A673 (cell line): ENCODE measurements around the gene CLMP. TPM values are rescaled to one million over a fixed set of nuclear protein-coding genes. Genes with fewer than 3 reads are reported as not detected.

Experiments
- BruUV-seq: library from RNA; stranded (reverse); fragments of 400-500 nt; replicated peaks from 2 replicates; lab custom pipeline; 2021; lab: Mats Ljungman, UMichigan
- CTCF ChIA-PET: fragments of 300-600 bp; sonication (Branson Sonifier 250); formaldehyde crosslinking; loops from one replicate; lab custom pipeline; 2022; ENCODE audit warnings: antibody characterized with exemption; lab: Charles Lee
- POLR2A ChIA-PET: fragments of 300-600 bp; sonication (Branson Sonifier 250); formaldehyde crosslinking; loops from one replicate; lab custom pipeline; 2022; ENCODE audit warnings: antibody characterized with exemption; ENCODE audit not compliant: low non-redundant PET; lab: Charles Lee
- DNase-seq: peaks from one replicate; pipeline ENCODE4 v3.0.0-alpha.2; 2015; ENCODE audit warnings: low spot score
- H3K27ac ChIP-seq: fragments of 200-600 bp; sonication (generic); 2 replicates; pipeline ENCODE4 v1.5.1; 2016; ENCODE audit warnings: mixed run types, low read depth, mild to moderate bottlenecking, mixed read lengths, antibody characterized with exemption, low read length; ENCODE audit not compliant: poor library complexity, severe bottlenecking
- H3K27me3 ChIP-seq: fragments of 200-600 bp; sonication (generic); replicated peaks from 2 replicates; pipeline ENCODE4 v1.6.1; 2017; ENCODE audit warnings: mixed run types, low read depth, mild to moderate bottlenecking, mixed read lengths, antibody characterized with exemption, low read length; ENCODE audit not compliant: insufficient read depth, poor library complexity
- H3K36me3 ChIP-seq: fragments of 200-600 bp; sonication (generic); 2 replicates; pipeline ENCODE4 v1.6.1; 2016; ENCODE audit warnings: mixed run types, mild to moderate bottlenecking, mixed read lengths, antibody characterized with exemption, low read length; ENCODE audit not compliant: insufficient read depth, poor library complexity, severe bottlenecking
- H3K4me1 ChIP-seq: fragments of 200-600 bp; sonication (generic); 2 replicates; pipeline ENCODE4 v1.6.1; 2017; ENCODE audit warnings: mixed run types, mild to moderate bottlenecking, mixed read lengths, antibody characterized with exemption, low read length; ENCODE audit not compliant: insufficient read depth, poor library complexity, severe bottlenecking
- H3K4me3 ChIP-seq: fragments of 200-600 bp; sonication (generic); 2 replicates; pipeline ENCODE4 v1.5.1; 2016; ENCODE audit warnings: low read depth, mixed run types, mild to moderate bottlenecking, mixed read lengths, low read length; ENCODE audit not compliant: poor library complexity, severe bottlenecking
- H3K9me3 ChIP-seq: fragments of 200-600 bp; sonication (generic); 2 replicates; pipeline ENCODE4 v1.6.1; 2016; ENCODE audit warnings: mixed run types, low read depth, mild to moderate bottlenecking, mixed read lengths, antibody characterized with exemption, low read length; ENCODE audit not compliant: poor library complexity, severe bottlenecking
- CTCF ChIP-seq: fragments of 300-800, 200-600 bp; sonication (generic); conservative IDR thresholded peaks from 2 replicates; pipeline ENCODE4 v1.5.1; 2017; ENCODE audit warnings: low read depth, mild to moderate bottlenecking, antibody characterized with exemption, low read length, moderate library complexity, mixed read lengths
- EZH2 ChIP-seq: fragments of 200-600 bp; sonication (generic); IDR thresholded peaks from 2 replicates; pipeline ENCODE4 v1.6.1; 2017; ENCODE audit warnings: borderline replicate concordance, low read depth, mild to moderate bottlenecking, mixed read lengths, antibody characterized with exemption, low read length; ENCODE audit not compliant: poor library complexity, severe bottlenecking
- intact Hi-C: fragments of 100-400 bp; cut with micrococcal nuclease; formaldehyde crosslinking; loops from one replicate; pipeline ENCODE4 v1.10.0; 2022; ENCODE audit not compliant: unreplicated experiment
- total RNA-seq: library from RNA; stranded (reverse); gene quantifications from 2 replicates; pipeline ENCODE4 v1.2.3, GENCODE V29; 2021

Gene CLMP
- total RNA-seq, 1 experiment from 2014 or later, result 62.6 TPM

DNA sequence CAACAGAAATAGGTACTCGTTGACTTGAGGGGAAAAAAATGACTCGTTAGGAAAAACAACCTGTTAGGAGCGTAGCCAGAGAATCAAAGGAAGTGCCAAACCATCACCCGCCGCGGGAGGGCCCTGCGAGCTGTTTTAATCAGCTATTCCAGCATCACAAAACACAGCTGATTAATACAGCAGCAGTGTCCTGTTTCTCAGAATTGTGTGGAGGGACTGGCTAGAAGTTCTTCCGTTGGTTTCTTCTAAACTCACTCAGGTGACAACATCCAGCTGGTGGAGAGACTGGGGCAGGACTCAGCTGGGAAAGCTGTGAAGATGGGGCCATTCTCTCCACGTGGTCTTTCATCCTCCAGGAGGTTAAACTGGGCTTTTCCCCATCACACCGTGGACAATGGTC, 161.2 kb downstream of the CLMP start:
- Histone ChIP-seq H3K36me3 (no peaks in the 10 kb centered on the region), H3K27ac (no peak overlapping the region), H3K4me3 (no peak overlapping the region), H3K27me3 (no peaks in the 10 kb centered on the region), H3K9me3 (no peaks in the 10 kb centered on the region), H3K4me1 (no peaks in the 10 kb centered on the region)
- intact Hi-C loops, result loop anchor here (5.0 kb wide), 1 partner anchor 443 kb away; no protein-coding TSS in a partner anchor
- no peak for TF ChIP-seq EZH2
- peak; percentile 57 for TF ChIP-seq CTCF
- CTCF ChIA-PET, result interaction anchor here (0.9 to 1.1 kb wide), 2 partner anchors 20 to 227 kb away, joined by 3 read pairs; no protein-coding TSS in a partner anchor
- POLR2A ChIA-PET, result no interaction called here
- peak; percentile 71 for DNase-seq
- BruUV-seq, result no TSS peak

GRCh38 chr11:123030517-123030916, 164.5 kb downstream of the CLMP start:
- intact Hi-C loops, result loop anchor here (5.0 kb wide), 1 partner anchor 447 kb away; no protein-coding TSS in a partner anchor
- DNase-seq, result no peak
- BruUV-seq, result no TSS peak
- H3K9me3 ChIP-seq, result no peaks in the 10 kb centered on the region
- ChIA-PET CTCF (no interaction called here), POLR2A (no interaction called here)
- TF ChIP-seq EZH2, result no peak
- TF ChIP-seq CTCF, result no peak
- no peak overlapping the region for H3K4me3 ChIP-seq
- H3K36me3 ChIP-seq, result no peaks in the 10 kb centered on the region
- H3K4me1 ChIP-seq, result no peaks in the 10 kb centered on the region
- H3K27me3 ChIP-seq, result no peaks in the 10 kb centered on the region
- H3K27ac ChIP-seq, result no peak overlapping the region

GRCh38 chr11:123020968-123021367, 174.1 kb downstream of the CLMP start:
- DNase-seq, result peak; percentile 84
- CTCF ChIA-PET, result interaction anchor here (0.5 to 1.4 kb wide), 14 partner anchors 12 to 457 kb away, joined by 3 to 17 read pairs (median 4); partner anchors contain the start of gene BSX
- H3K4me1 ChIP-seq, result no peaks in the 10 kb centered on the region
- no TSS peak for BruUV-seq
- H3K27ac ChIP-seq, result no peak overlapping the region
- no peaks in the 10 kb centered on the region for H3K9me3 ChIP-seq
- H3K27me3 ChIP-seq, result no peaks in the 10 kb centered on the region
- POLR2A ChIA-PET, result interaction anchor here (0.7 kb wide), 1 partner anchor 33 kb away, joined by 8 read pairs; no protein-coding TSS in a partner anchor
- intact Hi-C loops, result loop anchor here (5.0 kb wide), 1 partner anchor 224 kb away; no protein-coding TSS in a partner anchor
- no peak for TF ChIP-seq EZH2
- peak; percentile 77 for TF ChIP-seq CTCF
- H3K4me3 ChIP-seq, result no peak overlapping the region
- H3K36me3 ChIP-seq, result no peaks in the 10 kb centered on the region

Other genes with a start within 250 kb of the CLMP start
- not detected in 2 replicates for gene BSX, start 213.4 kb downstream of the CLMP start, total RNA-seq
- 2,297 and 3,307 TPM in 2 replicates for gene HSPA8, start 133.1 kb downstream of the CLMP start, total RNA-seq
- gene GRAMD1B, start 235.0 kb upstream of the CLMP start, total RNA-seq, result 12.8 and 13.0 TPM in 2 replicates